CD8-positive, alpha-beta memory T cell (primary cell): Measurements from ENCODE around the gene ECHDC1. TPM values are rescaled to one million over a fixed set of nuclear protein-coding genes. Genes with fewer than 3 reads are reported as not detected.

Experiments used
- CTCF ChIA-PET: fragments of 350-600 bp; sonication (Branson Sonifier 250); formaldehyde crosslinking; loops from one replicate; lab custom pipeline; 2021; ENCODE audit warnings: antibody characterized with exemption; lab: Charles Lee
- POLR2A ChIA-PET: fragments of 350-600 bp; sonication (Branson Sonifier 250); formaldehyde crosslinking; loops from one replicate; lab custom pipeline; 2021; ENCODE audit warnings: antibody characterized with exemption; lab: Charles Lee
- DNase-seq, 5 donors: peaks; one replicate each; pipeline versions ENCODE4 v3.0.0 to v3.0.0-alpha.2; 2020 to 2022; ENCODE audit warnings: mixed read lengths in 1 of 5
- H3K27ac ChIP-seq: one replicate; pipeline ENCODE4 v1.7.0; 2013; ENCODE audit warnings: low read depth, mild to moderate bottlenecking, low read length, moderate library complexity
- H3K27me3 ChIP-seq: 2 replicates; pipeline ENCODE4 v1.7.0; 2013; ENCODE audit warnings: low read length, mild to moderate bottlenecking; ENCODE audit not compliant: insufficient read depth, poor library complexity, severe bottlenecking
- H3K36me3 ChIP-seq: 2 replicates; pipeline ENCODE4 v1.7.0; 2013; ENCODE audit warnings: mild to moderate bottlenecking, low read length, moderate library complexity; ENCODE audit not compliant: insufficient read depth
- H3K4me1 ChIP-seq: 2 replicates; pipeline ENCODE4 v1.7.0; 2013; ENCODE audit warnings: mild to moderate bottlenecking, low read length, moderate library complexity; ENCODE audit not compliant: insufficient read depth
- H3K4me3 ChIP-seq: 2 replicates; pipeline ENCODE4 v1.7.0; 2013; ENCODE audit warnings: mild to moderate bottlenecking, low read length
- H3K9me3 ChIP-seq: 2 replicates; pipeline ENCODE4 v1.7.0; 2013; ENCODE audit warnings: mild to moderate bottlenecking, low read length
- H3K27ac Mint-ChIP-seq, 8 donors: one replicate each; pipeline ENCODE4 v1.8.0; 2020 to 2021; ENCODE audit warnings: mixed read lengths in 8 of 8, mild to moderate bottlenecking in 6 of 8, inconsistent platforms in 3 of 8, moderate library complexity in 3 of 8
- H3K27me3 Mint-ChIP-seq, 2 donors: one replicate each; pipeline ENCODE4 v1.8.0; 2020 to 2021; ENCODE audit warnings: mixed read lengths in 2 of 2, mild to moderate bottlenecking in 1 of 2, moderate library complexity in 1 of 2
- H3K36me3 Mint-ChIP-seq, 3 donors: one replicate each; pipeline ENCODE4 v1.8.0; 2020 to 2021; ENCODE audit warnings: mixed read lengths in 3 of 3, inconsistent platforms in 1 of 3, mild to moderate bottlenecking in 1 of 3
- H3K4me1 Mint-ChIP-seq, 3 donors: one replicate each; pipeline ENCODE4 v1.8.0; 2020 to 2021; ENCODE audit warnings: mixed read lengths in 3 of 3, inconsistent platforms in 1 of 3, mild to moderate bottlenecking in 1 of 3
- H3K4me3 Mint-ChIP-seq, 7 donors: one replicate each; pipeline ENCODE4 v1.8.0; 2020 to 2021; ENCODE audit warnings: mixed read lengths in 7 of 7, mild to moderate bottlenecking in 6 of 7, moderate library complexity in 4 of 7, inconsistent platforms in 2 of 7
- H3K9me3 Mint-ChIP-seq, 5 donors: one replicate each; pipeline ENCODE4 v1.8.0; 2020 to 2022; ENCODE audit warnings: mixed read lengths in 5 of 5, mild to moderate bottlenecking in 3 of 5, moderate library complexity in 2 of 5, inconsistent platforms in 1 of 5
- polyA plus RNA-seq: library from polyadenylated mRNA; unstranded; fragments of 300-500 nt; fragmentation: Illumina TruSeq; gene quantifications from one replicate; pipeline ENCODE4 v1.2.3, GENCODE V29; 2021
- total RNA-seq, 2 experiments: library from RNA; stranded (reverse); gene quantifications; one replicate each; pipeline ENCODE4 v1.2.3, GENCODE V29; 2021

Gene ECHDC1
- total and polyA plus RNA-seq, 3 experiments from 2014 or later: 65.0 to 67.7 (median 66.3) TPM

DNA sequence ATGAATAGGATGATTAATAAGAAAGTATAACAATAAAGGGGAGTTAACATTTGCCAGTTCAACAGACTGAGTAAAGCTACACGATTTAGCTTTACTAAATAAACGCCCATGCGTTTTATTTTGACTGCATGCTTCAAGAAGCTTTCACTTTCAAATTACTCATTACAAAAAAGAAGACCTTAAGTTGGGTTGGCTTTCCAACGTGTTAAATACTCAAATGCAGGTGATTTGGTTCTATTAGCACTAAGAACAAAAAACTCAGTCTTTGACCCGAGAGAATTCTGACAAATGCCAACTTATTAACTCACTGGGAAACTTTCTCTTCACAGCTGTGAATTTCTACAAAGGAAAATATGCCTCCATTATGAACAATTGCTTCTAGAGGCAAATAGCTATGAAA lies 51.9 kb downstream of the ECHDC1 start:
- H3K9me3 Mint-ChIP-seq: no peaks in the 10 kb centered on the region
- H3K4me1 Mint-ChIP-seq: peaks cover 35 to 53% (median 50%) of the 10 kb centered on the region in 3 donors
- H3K36me3 Mint-ChIP-seq: peaks cover 3 to 43% (median 21%) of the 10 kb centered on the region in 3 donors
- Histone ChIP-seq H3K9me3 (no peaks in the 10 kb centered on the region), H3K4me1 (peaks cover 7% of the 10 kb centered on the region), H3K4me3 (no peak overlapping the region), H3K27me3 (no peaks in the 10 kb centered on the region), H3K36me3 (no peaks in the 10 kb centered on the region), H3K27ac (no peak overlapping the region)
- no peaks in the 10 kb centered on the region for H3K27me3 Mint-ChIP-seq
- ChIA-PET POLR2A (no interaction called here), CTCF (interaction anchor here (0.7 to 1.3 kb wide), 6 partner anchors 8 to 1463 kb away, joined by 3 to 9 read pairs (median 4); partner anchors contain the start of gene RNF146)
- DNase-seq: no peak
- H3K4me3 Mint-ChIP-seq: peak overlapping the region; percentile 53 to 76 (median 67)
- H3K27ac Mint-ChIP-seq: peak overlapping the region; percentile 38 to 91 (median 74)

DNA sequence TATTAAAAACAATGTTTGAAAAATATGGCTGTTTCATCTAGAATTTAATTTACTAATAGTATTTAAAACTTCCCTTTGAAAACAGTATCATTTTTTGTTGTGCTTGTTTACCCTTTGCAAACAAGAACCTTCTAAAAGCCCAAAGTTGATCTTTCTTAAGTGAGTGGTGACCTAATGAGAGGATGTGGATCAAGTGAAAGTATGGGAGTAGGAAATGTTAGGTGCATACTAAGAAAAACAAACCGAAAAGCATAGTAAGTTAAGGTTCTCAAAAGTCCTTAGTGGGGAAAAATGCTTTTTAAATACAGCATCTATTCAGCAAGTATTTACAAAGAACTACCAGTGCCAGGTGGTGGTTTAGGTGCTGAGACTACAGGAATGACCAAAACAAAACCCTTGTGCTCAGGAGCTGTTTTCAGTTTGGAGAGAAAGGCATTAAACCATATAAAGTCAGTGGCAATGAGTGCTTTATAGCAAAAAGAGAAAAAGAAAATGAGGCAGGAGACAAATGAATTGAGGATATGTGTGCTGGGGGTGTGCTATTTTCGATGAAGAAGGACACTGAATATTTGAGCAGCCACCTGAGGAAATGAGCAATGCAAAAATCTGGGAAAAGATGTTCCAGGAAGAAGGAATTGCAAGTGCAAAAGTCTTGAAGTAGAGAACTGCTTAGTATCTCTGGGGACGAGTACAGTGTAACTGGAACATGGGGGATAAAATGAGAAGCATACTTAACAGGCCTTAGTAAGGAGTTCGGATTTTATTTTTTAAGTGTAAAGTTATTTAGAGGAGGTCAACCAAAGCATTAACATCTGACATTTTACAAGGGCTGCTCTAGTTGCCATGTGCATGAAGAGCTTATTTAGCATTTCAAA lies 52.8 kb downstream of the ECHDC1 start:
- H3K4me3 Mint-ChIP-seq: peak overlapping the region; percentile 18 to 76 (median 67)
- no peak overlapping the region for H3K27ac ChIP-seq
- H3K36me3 Mint-ChIP-seq: peaks cover 3 to 47% (median 22%) of the 10 kb centered on the region in 3 donors
- H3K4me1 ChIP-seq: peaks cover 7% of the 10 kb centered on the region
- no peak for DNase-seq
- H3K4me1 Mint-ChIP-seq: peaks cover 38 to 55% (median 55%) of the 10 kb centered on the region in 3 donors
- peaks cover 3% of the 10 kb centered on the region for H3K36me3 ChIP-seq
- no peaks in the 10 kb centered on the region for H3K27me3 Mint-ChIP-seq
- peak overlapping the region; percentile 26 to 92 (median 69) for H3K27ac Mint-ChIP-seq
- no peaks in the 10 kb centered on the region for H3K9me3 ChIP-seq
- H3K4me3 ChIP-seq: no peak overlapping the region
- CTCF ChIA-PET: interaction anchor here (0.6 to 1.4 kb wide), 6 partner anchors 9 to 1462 kb away, joined by 3 to 9 read pairs (median 5); partner anchors contain the start of gene RNF146
- POLR2A ChIA-PET: no interaction called here
- H3K27me3 ChIP-seq: no peaks in the 10 kb centered on the region
- no peaks in the 10 kb centered on the region for H3K9me3 Mint-ChIP-seq

DNA sequence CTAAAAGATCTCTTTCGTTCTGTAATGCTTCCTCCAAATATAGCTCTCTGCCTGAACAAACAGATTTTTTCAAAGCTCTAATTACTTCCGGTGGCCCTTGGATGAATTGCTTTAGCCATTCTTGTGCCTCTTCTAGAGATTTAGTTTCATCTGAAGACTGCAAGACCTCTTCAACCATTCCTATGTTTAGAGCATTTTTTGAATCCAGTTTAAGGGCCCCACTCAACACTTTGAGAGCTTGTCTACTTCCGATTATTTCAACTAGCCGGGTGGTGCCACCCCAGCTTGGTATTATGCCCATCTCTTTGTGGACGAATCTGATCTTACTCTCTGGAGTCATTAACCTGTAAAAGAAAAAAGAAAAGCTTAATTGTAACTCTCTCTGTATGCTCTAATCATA lies 53.5 kb downstream of the ECHDC1 start:
- peak overlapping the region in 1 of 7 donors; percentile 13 for H3K4me3 Mint-ChIP-seq
- H3K9me3 ChIP-seq: no peaks in the 10 kb centered on the region
- peak overlapping the region in 5 of 8 donors; percentile 12 to 92 (median 26) for H3K27ac Mint-ChIP-seq
- peaks cover 3% of the 10 kb centered on the region for H3K36me3 ChIP-seq
- H3K4me1 Mint-ChIP-seq: peaks cover 40 to 58% (median 57%) of the 10 kb centered on the region in 3 donors
- H3K4me1 ChIP-seq: peaks cover 7% of the 10 kb centered on the region
- no peaks in the 10 kb centered on the region for H3K27me3 Mint-ChIP-seq
- CTCF ChIA-PET: interaction anchor here (0.7 to 1.4 kb wide), 2 partner anchors 10 to 23 kb away, joined by 3 to 7 read pairs; partner anchors contain the start of gene RNF146
- peaks cover 3 to 48% (median 22%) of the 10 kb centered on the region in 3 donors for H3K36me3 Mint-ChIP-seq
- no peaks in the 10 kb centered on the region for H3K9me3 Mint-ChIP-seq
- no peak for DNase-seq
- H3K4me3 ChIP-seq: no peak overlapping the region
- no peak overlapping the region for H3K27ac ChIP-seq
- POLR2A ChIA-PET: no interaction called here
- no peaks in the 10 kb centered on the region for H3K27me3 ChIP-seq

DNA sequence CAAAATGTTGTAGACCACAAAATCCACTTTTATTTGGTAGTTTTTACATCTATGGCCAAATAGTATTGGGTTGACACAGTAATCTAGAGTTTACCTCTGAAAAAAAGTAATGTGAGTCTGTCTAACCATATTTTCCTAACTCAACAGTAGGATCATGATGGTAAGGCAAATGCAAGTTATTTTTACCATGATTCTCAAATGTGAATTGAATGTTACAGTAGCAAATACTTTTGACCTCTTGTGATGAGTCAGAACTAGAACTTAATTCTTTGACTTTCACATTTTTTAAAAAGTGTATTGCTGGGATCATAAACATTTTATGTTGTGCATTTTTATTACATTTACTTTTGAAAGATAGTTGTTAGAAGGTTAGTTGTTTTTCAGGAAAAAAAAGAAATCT lies 54.7 kb downstream of the ECHDC1 start:
- Mint-ChIP-seq H3K27me3 (no peaks in the 10 kb centered on the region), H3K9me3 (no peaks in the 10 kb centered on the region), H3K4me1 (peaks cover 36 to 52% (median 50%) of the 10 kb centered on the region in 3 donors), H3K36me3 (peaks cover 3 to 49% (median 16%) of the 10 kb centered on the region in 3 donors), H3K27ac (peak overlapping the region in 1 of 8 donors; percentile 8), H3K4me3 (no peak overlapping the region)
- DNase-seq: no peak
- CTCF ChIA-PET: interaction anchor here (1.4 kb wide), 1 partner anchor 22 kb away, joined by 7 read pairs; the partner anchor contains the start of gene RNF146
- Histone ChIP-seq H3K27me3 (no peaks in the 10 kb centered on the region), H3K36me3 (peaks cover 3% of the 10 kb centered on the region), H3K4me3 (no peak overlapping the region), H3K27ac (no peak overlapping the region), H3K9me3 (no peaks in the 10 kb centered on the region), H3K4me1 (peaks cover 7% of the 10 kb centered on the region)
- POLR2A ChIA-PET: no interaction called here

DNA sequence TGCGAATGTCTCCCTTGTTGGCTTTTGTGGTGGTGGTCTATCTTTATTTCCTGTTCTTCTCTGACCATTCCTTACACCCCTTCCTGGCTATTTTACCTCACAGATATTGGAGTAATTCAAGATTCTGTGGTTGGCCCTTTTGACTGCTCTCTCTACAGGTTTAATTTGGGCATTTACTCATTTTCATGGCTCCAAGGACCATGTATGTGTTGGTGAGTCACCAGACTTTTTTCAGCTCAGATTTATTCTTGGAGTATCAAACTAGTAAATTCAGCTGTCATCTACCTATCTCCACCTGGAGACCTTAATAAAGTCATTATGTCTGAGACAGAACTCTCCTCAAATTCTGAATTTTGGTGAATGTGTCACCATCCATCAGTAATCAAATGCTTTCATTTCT lies 61.2 kb downstream of the ECHDC1 start:
- no peak overlapping the region for H3K27ac ChIP-seq
- DNase-seq: no peak
- ChIA-PET POLR2A (no interaction called here), CTCF (interaction anchor here (2.5 kb wide), 1 partner anchor 16 kb away, joined by 7 read pairs; the partner anchor contains the start of gene RNF146)
- no peak overlapping the region for H3K4me3 ChIP-seq
- Mint-ChIP-seq H3K27me3 (no peaks in the 10 kb centered on the region), H3K4me1 (peaks cover 12 to 18% (median 17%) of the 10 kb centered on the region in 3 donors), H3K36me3 (peaks cover 11 to 54% (median 28%) of the 10 kb centered on the region in 3 donors), H3K9me3 (no peaks in the 10 kb centered on the region), H3K4me3 (no peak overlapping the region), H3K27ac (peak overlapping the region in 1 of 8 donors; percentile 17)
- H3K27me3 ChIP-seq: no peaks in the 10 kb centered on the region
- H3K4me1 ChIP-seq: no peaks in the 10 kb centered on the region
- H3K9me3 ChIP-seq: no peaks in the 10 kb centered on the region
- peaks cover 7% of the 10 kb centered on the region for H3K36me3 ChIP-seq

GRCh38 chr6:127279815-127280214 lies 63.6 kb downstream of the ECHDC1 start:
- Histone ChIP-seq H3K4me3 (no peak overlapping the region), H3K27ac (no peak overlapping the region), H3K4me1 (peaks cover 15% of the 10 kb centered on the region), H3K9me3 (no peaks in the 10 kb centered on the region), H3K27me3 (no peaks in the 10 kb centered on the region), H3K36me3 (peaks cover 4% of the 10 kb centered on the region)
- POLR2A ChIA-PET: interaction anchor here (1.4 kb wide), 1 partner anchor 14 kb away, joined by 4 read pairs; no protein-coding TSS in a partner anchor
- H3K36me3 Mint-ChIP-seq: peaks cover 11 to 33% (median 20%) of the 10 kb centered on the region in 3 donors
- CTCF ChIA-PET: no interaction called here
- no peak for DNase-seq
- no peaks in the 10 kb centered on the region for H3K9me3 Mint-ChIP-seq
- H3K27ac Mint-ChIP-seq: peak overlapping the region in 1 of 8 donors; percentile 4
- peaks cover 4 to 14% (median 11%) of the 10 kb centered on the region in 3 donors for H3K4me1 Mint-ChIP-seq
- no peaks in the 10 kb centered on the region for H3K27me3 Mint-ChIP-seq
- H3K4me3 Mint-ChIP-seq: no peak overlapping the region

DNA sequence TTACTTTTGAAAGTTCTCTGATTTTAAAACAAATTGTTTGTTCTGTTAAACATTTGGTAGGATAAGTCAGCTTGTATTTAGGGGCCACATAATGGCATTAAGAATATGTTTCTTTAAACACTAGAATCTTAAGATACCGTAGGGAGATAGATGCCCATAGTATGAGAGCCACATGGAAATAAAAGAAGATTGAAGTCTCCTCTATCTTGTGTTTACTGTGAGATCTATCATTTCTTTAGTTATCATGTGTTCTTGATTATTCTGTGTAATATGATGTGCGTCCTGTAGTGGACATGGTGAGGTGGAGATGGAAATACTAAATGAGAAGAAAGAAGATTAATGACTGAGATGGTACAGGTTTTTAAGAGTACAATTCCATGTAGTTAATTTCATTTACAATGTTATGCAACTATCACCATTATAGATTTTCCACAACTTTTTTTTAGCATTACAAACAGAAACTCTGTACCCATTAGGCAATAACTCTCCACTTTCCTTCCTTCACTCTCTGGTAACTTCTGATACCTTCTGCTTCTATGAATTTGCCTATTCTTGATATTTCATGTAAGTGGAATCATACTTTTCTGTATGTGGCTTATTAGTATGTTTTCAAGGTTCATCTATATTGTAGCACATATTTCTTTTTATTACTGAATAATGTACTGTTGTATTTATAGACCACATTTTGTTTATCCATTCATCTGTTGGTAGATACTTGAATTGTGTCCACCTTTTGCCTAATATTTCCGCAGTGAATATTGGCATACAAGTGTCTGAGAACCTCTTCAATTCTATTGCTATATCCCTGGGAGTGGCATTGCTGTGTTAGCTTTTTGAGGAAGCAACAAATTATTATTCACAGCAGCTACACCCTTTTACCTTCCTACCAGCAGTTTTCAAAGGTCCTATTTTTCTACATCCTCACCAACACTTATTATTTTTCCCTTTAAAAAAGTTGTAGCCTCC lies 65.2 kb downstream of the ECHDC1 start:
- peaks cover 4% of the 10 kb centered on the region for H3K36me3 ChIP-seq
- H3K9me3 ChIP-seq: no peaks in the 10 kb centered on the region
- peaks cover 15% of the 10 kb centered on the region for H3K4me1 ChIP-seq
- Mint-ChIP-seq H3K36me3 (peaks cover 11 to 21% (median 18%) of the 10 kb centered on the region in 3 donors), H3K4me3 (no peak overlapping the region), H3K27me3 (no peaks in the 10 kb centered on the region), H3K27ac (no peak overlapping the region), H3K4me1 (peaks cover 15 to 26% (median 25%) of the 10 kb centered on the region in 3 donors), H3K9me3 (no peaks in the 10 kb centered on the region)
- no peak for DNase-seq
- no peaks in the 10 kb centered on the region for H3K27me3 ChIP-seq
- H3K4me3 ChIP-seq: no peak overlapping the region
- no peak overlapping the region for H3K27ac ChIP-seq
- ChIA-PET POLR2A (interaction anchor here (1.4 kb wide), 1 partner anchor 12 kb away, joined by 4 read pairs; no protein-coding TSS in a partner anchor), CTCF (no interaction called here)
